ENCODE data around the gene PRKAG2. TPM values are rescaled to one million over a fixed set of nuclear protein-coding genes. Genes with fewer than 3 reads are reported as not detected.

PRKAG2 gene
- total RNA-seq, 4 donors from 2014 or later: 19.5 to 30.8 (median 27.6) TPM

- Histone ChIP-seq H3K36me3 (no peaks in the 10 kb centered on the region), H3K4me3 (replicated peaks in 1 of 3) (no peak overlapping the region), H3K27ac (no peak overlapping the region), H3K27me3 (no peaks in the 10 kb centered on the region), H3K4me1 (peaks cover 7 to 19% of the 10 kb centered on the region in 2 donors), H3K9me3 (no peaks in the 10 kb centered on the region)
- intact Hi-C loops (cut with DNase I): no loop called here
- WGBS, 2 donors: 82 to 87% methylated on average over 3 of the region's 3 CpGs
- TF ChIP-seq CTCF (IDR thresholded peaks at IDR 0.05): no peak
- no peak for TF ChIP-seq POLR2A (IDR thresholded peaks at IDR 0.05)
- no peak for DNase-seq
These were observed 276.6 kb downstream of the PRKAG2 start for GRCh38 chr7:151600331-151600730.

- 78 to 81% methylated on average over 10 of the region's 10 CpGs for WGBS, 2 donors
- Histone ChIP-seq H3K4me3 (replicated peaks in 1 of 3) (no peak overlapping the region), H3K4me1 (peaks cover 11 to 26% of the 10 kb centered on the region in 2 donors), H3K36me3 (no peaks in the 10 kb centered on the region), H3K9me3 (no peaks in the 10 kb centered on the region), H3K27ac (peak overlapping the region in 2 of 3 donors; percentile 31 to 41), H3K27me3 (no peaks in the 10 kb centered on the region)
- TF ChIP-seq POLR2A (IDR thresholded peaks at IDR 0.05) (no peak), CTCF (IDR thresholded peaks at IDR 0.05) (no peak)
- intact Hi-C loops (cut with DNase I): no loop called here
- DNase-seq: no peak
These were observed 277.3 kb downstream of the PRKAG2 start for GRCh38 chr7:151599401-151600227.

- peaks cover 11 to 27% of the 10 kb centered on the region in 2 donors for H3K4me1 ChIP-seq
- intact Hi-C loops (cut with DNase I): no loop called here
- DNase-seq: no peak
- no peaks in the 10 kb centered on the region for H3K9me3 ChIP-seq
- no peak for TF ChIP-seq POLR2A (IDR thresholded peaks at IDR 0.05)
- TF ChIP-seq CTCF (IDR thresholded peaks at IDR 0.05): no peak
- no peak overlapping the region for H3K27ac ChIP-seq
- no peak overlapping the region for H3K4me3 ChIP-seq (replicated peaks in 1 of 3)
- no peaks in the 10 kb centered on the region for H3K27me3 ChIP-seq
- 91 to 93% methylated on average over 7 of the region's 7 CpGs for WGBS, 2 donors
- H3K36me3 ChIP-seq: no peaks in the 10 kb centered on the region
These were observed 279.1 kb downstream of the PRKAG2 start for GRCh38 chr7:151597541-151598444.

- Histone ChIP-seq H3K27ac (peak overlapping the region in 2 of 3 donors; percentile 12 to 34), H3K4me1 (peaks cover 14 to 27% of the 10 kb centered on the region in 2 donors), H3K27me3 (no peaks in the 10 kb centered on the region), H3K4me3 (replicated peaks in 1 of 3) (no peak overlapping the region), H3K9me3 (no peaks in the 10 kb centered on the region), H3K36me3 (no peaks in the 10 kb centered on the region)
- no peak for TF ChIP-seq CTCF (IDR thresholded peaks at IDR 0.05)
- TF ChIP-seq POLR2A (IDR thresholded peaks at IDR 0.05): no peak
- WGBS, 2 donors: 61 to 62% methylated on average over 3 of the region's 3 CpGs
- DNase-seq: peak; percentile 21 to 28
- intact Hi-C loops (cut with DNase I): no loop called here
These were observed 281.1 kb downstream of the PRKAG2 start for GRCh38 chr7:151595702-151596350.

All from thyroid gland (tissue), 4 donors.